ENCODE results near the gene FOXN3. TPM values are rescaled to one million over a fixed set of nuclear protein-coding genes. Genes with fewer than 3 reads are reported as not detected.

The FOXN3 gene
- total RNA-seq, 6 experiments from 2014 or later: 41.5 to 74.2 (median 55.8) TPM

GRCh38 chr14:89435892-89436656 is 19.0 kb upstream of the FOXN3 start:
- ATAC-seq (no peak), DNase-seq (no peak)
- no peaks in the 10 kb centered on the region for H3K27me3 ChIP-seq
- H3K4me1 ChIP-seq: peaks cover 0 to 7% (median 2%) of the 10 kb centered on the region in 4 donors
- no peaks in the 10 kb centered on the region for H3K36me3 ChIP-seq
- intact Hi-C loops (cut with DNase I): no loop called here
- TF ChIP-seq CTCF (IDR thresholded peaks at IDR 0.05): no peak
- TF ChIP-seq POLR2A (IDR thresholded peaks at IDR 0.05): no peak
- no peaks in the 10 kb centered on the region for H3K9me3 ChIP-seq
- WGBS (ENCODE audit: insufficient coverage, low coverage, low lambda C conversion rate, missing lambda C conversion rate): 70% methylated on average over 15 of the region's 15 CpGs
- no peak overlapping the region for H3K4me3 ChIP-seq
- H3K27ac ChIP-seq: no peak overlapping the region

- Histone ChIP-seq H3K27ac (no peak overlapping the region), H3K27me3 (no peaks in the 10 kb centered on the region), H3K4me1 (peaks cover 0 to 12% (median 3%) of the 10 kb centered on the region in 4 donors), H3K9me3 (no peaks in the 10 kb centered on the region), H3K36me3 (no peaks in the 10 kb centered on the region), H3K4me3 (no peak overlapping the region)
- intact Hi-C loops (cut with DNase I): no loop called here
- DNase-seq (no peak), ATAC-seq (no peak)
- WGBS (ENCODE audit: insufficient coverage, low coverage, low lambda C conversion rate, missing lambda C conversion rate): 76% methylated on average over 7 of the region's 7 CpGs
- TF ChIP-seq POLR2A (IDR thresholded peaks at IDR 0.05) (no peak), CTCF (IDR thresholded peaks at IDR 0.05) (no peak)
These were observed 18.5 kb upstream of the FOXN3 start for GRCh38 chr14:89435492-89435891.

DNA sequence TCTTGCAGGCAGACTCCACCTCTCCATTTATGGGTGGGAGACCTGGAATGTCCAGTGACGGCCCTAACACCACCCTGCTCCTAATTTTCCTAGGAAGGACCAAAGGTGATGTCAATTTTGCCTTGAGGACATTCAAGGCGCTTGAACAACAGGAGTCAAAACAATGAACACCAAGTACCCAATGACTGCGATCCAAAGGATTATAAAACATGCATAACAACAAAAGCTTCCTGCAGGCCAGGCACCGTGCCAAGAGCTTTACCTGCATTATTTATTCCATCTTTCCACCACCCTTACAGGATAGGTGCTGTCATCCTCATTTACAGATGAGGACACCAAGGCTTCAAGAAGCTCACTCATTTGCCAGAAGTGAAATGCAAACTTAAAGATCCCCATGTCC is 15.2 kb upstream of the FOXN3 start:
- Histone ChIP-seq H3K27ac (no peak overlapping the region), H3K4me1 (peaks cover 0 to 41% (median 6%) of the 10 kb centered on the region in 4 donors), H3K27me3 (no peaks in the 10 kb centered on the region), H3K4me3 (no peak overlapping the region), H3K36me3 (no peaks in the 10 kb centered on the region), H3K9me3 (no peaks in the 10 kb centered on the region)
- TF ChIP-seq CTCF (IDR thresholded peaks at IDR 0.05): no peak
- no peak for TF ChIP-seq POLR2A (IDR thresholded peaks at IDR 0.05)
- no peak for ATAC-seq
- DNase-seq: no peak
- 93% methylated on average over 4 of the region's 4 CpGs for WGBS (ENCODE audit: insufficient coverage, low coverage, low lambda C conversion rate, missing lambda C conversion rate)
- intact Hi-C loops (cut with DNase I): no loop called here

DNA sequence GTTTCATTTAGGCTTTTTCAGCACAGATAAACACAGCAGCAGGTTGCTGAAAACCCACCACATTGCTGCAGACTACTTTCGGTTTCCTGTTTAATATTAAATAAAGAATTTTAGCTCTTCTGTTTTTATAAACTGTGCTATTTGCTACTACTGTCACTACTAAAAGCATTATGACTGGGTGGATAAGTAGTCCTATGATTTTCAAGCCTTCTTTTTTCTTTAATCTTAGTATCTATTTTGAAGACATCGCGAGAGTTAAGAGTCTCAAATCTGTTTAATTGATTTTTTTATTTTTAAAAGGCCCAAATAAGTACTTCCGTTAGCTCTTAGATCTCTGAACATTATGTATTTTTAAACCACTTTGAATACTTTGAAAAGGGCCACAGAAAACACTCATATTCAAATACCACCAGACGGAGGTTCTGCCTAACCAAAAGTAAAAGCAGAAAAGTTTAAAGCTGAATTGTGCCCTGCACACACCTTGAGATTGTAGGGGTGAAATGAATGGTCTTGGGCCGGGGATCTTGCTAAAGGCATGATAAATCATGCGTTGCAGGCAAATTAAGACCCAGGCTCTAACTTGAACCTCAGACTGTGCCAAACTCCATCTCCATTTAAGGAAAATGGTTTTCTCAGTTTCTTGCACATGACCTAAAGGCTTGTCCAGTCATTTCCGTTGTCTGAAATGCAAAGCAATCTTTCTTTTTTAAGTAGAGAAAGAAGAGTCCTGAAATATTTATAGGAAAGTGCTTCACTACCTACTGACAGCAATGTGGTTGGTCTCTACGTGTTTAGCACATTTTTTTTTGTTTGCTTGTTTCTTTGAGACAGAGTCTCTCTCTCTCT is 13.6 kb upstream of the FOXN3 start:
- Histone ChIP-seq H3K9me3 (no peaks in the 10 kb centered on the region), H3K4me3 (peak overlapping the region; percentile 19 to 35 (median 20)), H3K4me1 (peaks cover 0 to 41% (median 6%) of the 10 kb centered on the region in 4 donors), H3K27me3 (no peaks in the 10 kb centered on the region), H3K36me3 (no peaks in the 10 kb centered on the region), H3K27ac (peak overlapping the region; percentile 41 to 70 (median 69))
- peak; percentile 33 to 46 (median 36) for ATAC-seq
- intact Hi-C loops (cut with DNase I): no loop called here
- no peak for DNase-seq
- TF ChIP-seq POLR2A (IDR thresholded peaks at IDR 0.05) (no peak), CTCF (IDR thresholded peaks at IDR 0.05) (no peak)
- 7% methylated on average over 9 of the region's 9 CpGs for WGBS (ENCODE audit: insufficient coverage, low coverage, low lambda C conversion rate, missing lambda C conversion rate)
